ENCODE data around the gene PLD1. TPM values are rescaled to one million over a fixed set of nuclear protein-coding genes. Genes with fewer than 3 reads are reported as not detected.

The PLD1 gene
- total RNA-seq, 2 donors from 2014 or later, result 0.32 to 0.89 TPM

DNA sequence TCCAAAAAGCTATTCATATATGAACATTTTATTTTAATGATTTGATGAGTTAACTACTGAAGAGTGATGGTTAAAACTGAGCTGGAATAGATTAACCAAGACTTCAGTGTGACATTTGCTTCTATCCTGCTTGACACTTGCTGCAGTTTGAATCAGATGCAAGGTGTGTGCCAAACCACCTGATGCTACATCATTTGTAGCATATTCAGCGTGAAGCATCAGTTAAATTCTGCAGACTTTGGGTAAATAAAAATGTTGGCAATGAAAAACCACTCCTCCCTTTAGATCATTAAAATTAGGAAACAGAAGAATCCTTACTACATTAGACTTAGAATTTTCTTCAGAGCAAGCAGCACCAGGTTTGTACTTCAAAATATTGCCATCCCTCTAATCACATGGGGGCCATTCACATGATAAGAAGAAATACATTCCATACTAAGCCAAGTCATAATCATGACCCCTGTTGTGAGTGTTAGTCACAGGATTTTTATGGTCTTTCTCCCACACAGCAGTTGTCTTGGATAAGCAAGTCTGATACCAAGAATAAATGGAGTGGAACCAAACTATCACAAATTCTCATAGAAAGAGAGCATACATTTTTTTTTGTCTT lies 189.4 kb downstream of the PLD1 start:
- DNase-seq (ENCODE audit: low spot score in 2 of 2) (no peak), ATAC-seq (no peak)
- H3K27ac Mint-ChIP-seq, result no peak overlapping the region
- H3K9me3 Mint-ChIP-seq, result peaks cover 5% of the 10 kb centered on the region in 2 donors
- H3K36me3 Mint-ChIP-seq, result peaks cover 6 to 7% of the 10 kb centered on the region in 2 donors

DNA sequence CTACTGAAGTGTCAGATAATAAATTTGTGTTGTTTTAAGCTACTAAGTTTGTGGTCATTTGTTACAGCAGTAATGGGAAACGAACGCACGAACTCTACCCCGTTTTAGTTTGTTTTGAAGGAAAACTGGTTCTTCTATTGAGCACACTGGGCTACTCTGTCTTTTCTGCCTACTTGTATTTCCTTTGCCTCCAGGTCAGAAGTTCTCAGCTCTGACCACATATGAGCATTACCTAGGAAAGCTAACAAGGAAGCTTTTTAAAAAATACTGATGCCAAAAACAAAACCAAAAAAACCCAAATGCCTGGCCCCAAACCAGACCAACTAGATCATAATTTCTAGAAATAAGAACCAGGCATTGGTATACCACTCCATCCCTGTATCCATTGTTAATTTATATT lies 193.5 kb downstream of the PLD1 start:
- no peak for ATAC-seq
- H3K27ac Mint-ChIP-seq, result no peak overlapping the region
- H3K36me3 Mint-ChIP-seq, result no peaks in the 10 kb centered on the region
- DNase-seq (ENCODE audit: low spot score in 2 of 2), result no peak
- no peaks in the 10 kb centered on the region for H3K9me3 Mint-ChIP-seq

- no peak overlapping the region for H3K27ac Mint-ChIP-seq
- no peaks in the 10 kb centered on the region for H3K36me3 Mint-ChIP-seq
- DNase-seq (ENCODE audit: low spot score in 2 of 2) (no peak), ATAC-seq (no peak)
- no peaks in the 10 kb centered on the region for H3K9me3 Mint-ChIP-seq
These were observed 194.6 kb downstream of the PLD1 start for GRCh38 chr3:171615686-171616085.

DNA sequence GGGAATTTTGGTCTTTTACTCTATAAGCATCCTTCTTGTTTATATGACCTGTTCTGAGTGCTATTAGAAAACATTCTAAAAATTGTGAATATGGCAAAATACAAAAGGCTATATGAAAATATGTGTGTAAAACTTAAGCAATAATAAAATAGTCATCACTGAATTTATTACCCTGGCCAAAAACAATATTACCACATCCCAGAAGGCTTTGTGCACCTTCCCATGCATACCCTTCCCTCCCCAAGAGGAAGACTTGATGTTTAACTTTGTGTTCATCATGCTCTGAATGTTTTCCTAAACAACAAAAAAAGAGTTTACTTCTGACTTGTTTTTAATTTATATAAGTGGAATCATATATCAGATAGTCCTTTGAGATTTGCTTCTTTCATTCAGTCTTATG lies 195.0 kb downstream of the PLD1 start:
- no peaks in the 10 kb centered on the region for H3K9me3 Mint-ChIP-seq
- no peaks in the 10 kb centered on the region for H3K36me3 Mint-ChIP-seq
- no peak overlapping the region for H3K27ac Mint-ChIP-seq
- DNase-seq (ENCODE audit: low spot score in 2 of 2) (no peak), ATAC-seq (no peak)

DNA sequence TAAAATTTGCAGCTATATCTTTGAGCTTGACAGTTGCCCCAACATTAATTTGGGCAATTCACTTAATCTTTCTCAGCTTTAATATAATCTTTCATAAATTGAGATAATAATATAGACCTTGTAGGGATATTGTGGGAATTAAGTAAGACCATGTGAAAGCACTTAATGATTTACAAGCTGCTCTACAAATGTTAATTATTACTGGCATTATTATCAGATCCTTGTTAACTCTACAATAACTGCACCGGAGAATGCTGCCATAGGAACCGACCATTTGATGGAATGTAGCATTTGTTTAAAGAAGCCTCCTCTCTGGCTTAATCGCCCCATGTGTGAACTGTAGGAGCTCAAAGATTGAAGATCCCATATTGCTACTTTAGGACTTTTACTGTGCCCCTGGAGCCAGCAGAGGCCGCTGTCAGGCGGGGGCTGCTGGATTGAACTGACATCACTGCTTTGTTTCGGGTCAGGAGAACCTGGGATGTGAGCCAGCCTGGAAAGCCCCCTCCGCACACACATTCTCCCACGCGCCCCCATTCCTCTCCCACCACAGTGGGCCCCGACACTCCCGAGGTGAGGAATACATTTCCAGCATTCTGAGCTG lies 195.9 kb downstream of the PLD1 start:
- Mint-ChIP-seq H3K27ac (no peak overlapping the region), H3K36me3 (no peaks in the 10 kb centered on the region), H3K9me3 (no peaks in the 10 kb centered on the region)
- DNase-seq (ENCODE audit: low spot score in 2 of 2) (no peak), ATAC-seq (no peak)

DNA sequence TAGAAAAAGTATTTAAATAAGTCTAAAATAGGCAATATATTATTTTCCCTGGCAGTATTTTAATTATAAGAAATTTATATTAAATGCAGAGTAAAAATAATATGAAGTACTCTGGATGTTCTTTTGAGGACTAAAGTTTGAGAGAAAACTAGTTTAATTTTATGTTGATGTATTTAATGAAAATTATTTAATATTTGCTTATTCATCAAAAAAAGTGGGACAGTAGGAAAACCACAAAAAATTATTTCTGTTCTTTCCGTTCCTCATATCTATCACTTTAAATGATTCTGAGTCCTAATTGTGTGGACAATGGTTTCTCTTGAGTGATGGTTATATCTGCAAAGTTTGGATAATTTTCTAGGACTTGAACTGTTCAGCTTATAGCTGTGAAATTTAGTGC lies 202.8 kb downstream of the PLD1 start:
- no peaks in the 10 kb centered on the region for H3K36me3 Mint-ChIP-seq
- no peak for ATAC-seq
- no peaks in the 10 kb centered on the region for H3K9me3 Mint-ChIP-seq
- H3K27ac Mint-ChIP-seq, result no peak overlapping the region
- DNase-seq (ENCODE audit: low spot score in 2 of 2), result no peak

DNA sequence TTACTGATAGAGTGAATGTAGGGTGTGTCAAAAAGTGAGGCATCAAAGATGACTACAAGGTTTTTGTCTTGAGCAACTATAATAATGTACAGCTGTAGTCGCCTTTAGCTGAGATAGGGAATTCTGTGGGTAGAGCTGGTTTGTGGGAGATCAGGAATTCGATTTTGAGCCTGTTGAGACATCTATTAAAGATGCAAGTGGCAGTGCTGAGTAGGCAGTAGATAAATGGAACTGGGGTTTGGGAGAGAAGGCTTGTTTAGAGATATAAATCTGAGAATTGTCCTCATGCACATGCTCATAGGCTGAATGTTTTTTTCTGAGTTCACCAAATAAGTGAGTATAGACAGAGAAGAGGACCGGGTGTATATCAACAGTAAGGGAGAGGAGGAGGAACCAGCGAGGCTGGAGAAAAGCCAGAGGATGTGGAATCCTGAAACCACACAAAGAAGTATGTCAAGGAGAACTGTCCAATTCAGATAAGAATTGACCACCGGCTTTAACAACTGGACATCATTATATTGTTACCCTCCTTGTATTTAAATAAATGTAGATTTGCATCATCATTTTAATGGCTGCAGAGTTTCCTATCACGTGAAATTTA lies 204.0 kb downstream of the PLD1 start:
- H3K27ac Mint-ChIP-seq, result no peak overlapping the region
- H3K9me3 Mint-ChIP-seq, result no peaks in the 10 kb centered on the region
- no peaks in the 10 kb centered on the region for H3K36me3 Mint-ChIP-seq
- DNase-seq (ENCODE audit: low spot score in 2 of 2), result no peak
- no peak for ATAC-seq

DNA sequence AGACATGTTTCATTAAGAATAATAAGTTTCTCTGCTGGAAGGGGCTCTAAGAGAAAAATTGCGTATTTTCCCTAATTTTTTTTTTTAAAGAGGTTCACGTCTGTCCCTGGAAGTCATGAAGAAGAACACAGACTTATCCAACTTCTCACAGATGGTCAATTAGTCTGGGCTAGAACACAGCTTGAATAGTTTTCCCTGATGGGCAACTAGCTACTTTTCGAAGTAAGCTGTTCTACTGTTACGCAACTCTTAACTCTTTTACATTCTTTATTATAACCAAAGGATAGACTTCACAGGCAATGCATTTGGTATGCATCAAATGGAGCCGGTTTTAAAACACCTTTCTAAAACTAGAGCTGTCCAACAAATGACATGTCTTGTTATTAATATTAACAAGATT lies 205.9 kb downstream of the PLD1 start:
- ATAC-seq, result no peak
- no peak overlapping the region for H3K27ac Mint-ChIP-seq
- H3K36me3 Mint-ChIP-seq, result no peaks in the 10 kb centered on the region
- H3K9me3 Mint-ChIP-seq, result no peaks in the 10 kb centered on the region
- DNase-seq (ENCODE audit: low spot score in 2 of 2), result no peak

GRCh38 chr3:171602072-171602471 lies 208.2 kb downstream of the PLD1 start:
- H3K27ac Mint-ChIP-seq, result no peak overlapping the region
- ATAC-seq, result no peak

DNA sequence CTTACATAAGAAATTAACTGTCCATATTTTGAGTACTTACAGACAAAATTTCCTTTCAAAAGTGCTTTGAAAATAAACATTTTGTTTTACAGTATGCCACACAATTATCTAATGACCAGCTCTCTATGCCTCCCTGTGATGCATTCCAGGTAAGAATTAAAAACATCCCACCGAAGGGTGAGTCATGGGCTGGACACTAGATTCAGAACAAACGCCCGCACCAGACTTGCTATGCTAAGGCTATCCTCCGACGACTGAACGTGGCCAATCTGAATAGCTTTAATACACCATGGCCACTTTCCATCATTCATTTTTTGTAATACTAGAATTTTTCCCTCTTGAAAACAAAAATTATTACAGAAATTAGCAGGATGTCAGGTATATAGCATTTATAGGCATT lies 210.3 kb downstream of the PLD1 start:
- ATAC-seq, result no peak
- H3K36me3 Mint-ChIP-seq, result no peaks in the 10 kb centered on the region
- no peaks in the 10 kb centered on the region for H3K9me3 Mint-ChIP-seq
- H3K27ac Mint-ChIP-seq, result no peak overlapping the region
- no peak for DNase-seq (ENCODE audit: low spot score in 2 of 2)

More at GRCh38 chr3:171602072-171602471, 208.2 kb downstream of the PLD1 start:
- DNase-seq (ENCODE audit: low spot score in 2 of 2), result no peak
- H3K36me3 Mint-ChIP-seq, result no peaks in the 10 kb centered on the region
- H3K9me3 Mint-ChIP-seq, result no peaks in the 10 kb centered on the region

GRCh38 chr3:171598990-171599389 lies 211.3 kb downstream of the PLD1 start:
- Mint-ChIP-seq H3K9me3 (no peaks in the 10 kb centered on the region), H3K27ac (no peak overlapping the region), H3K36me3 (no peaks in the 10 kb centered on the region)
- ATAC-seq (no peak), DNase-seq (ENCODE audit: low spot score in 2 of 2) (no peak)

DNA sequence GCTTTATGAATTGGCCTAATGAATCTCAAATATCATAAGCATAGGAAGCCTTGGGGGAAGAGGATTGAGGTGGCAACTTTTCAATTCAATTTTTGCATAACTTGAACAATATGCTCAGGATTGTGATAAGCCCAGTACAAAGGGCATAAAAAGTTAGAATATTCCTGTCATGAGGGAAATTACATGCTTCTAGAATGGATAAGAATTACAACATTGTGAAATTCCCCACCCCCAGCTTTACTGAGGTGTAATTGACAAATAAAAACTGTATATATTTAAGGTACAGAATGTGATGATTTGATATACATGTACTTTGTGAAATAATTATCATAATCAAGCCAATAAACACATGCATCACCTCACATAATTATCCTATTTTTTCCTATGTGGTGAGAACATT lies 217.5 kb downstream of the PLD1 start:
- no peak for DNase-seq (ENCODE audit: low spot score in 2 of 2)
- ATAC-seq, result no peak
- H3K27ac Mint-ChIP-seq, result no peak overlapping the region
- no peaks in the 10 kb centered on the region for H3K36me3 Mint-ChIP-seq
- no peaks in the 10 kb centered on the region for H3K9me3 Mint-ChIP-seq

- no peak for DNase-seq (ENCODE audit: low spot score in 2 of 2)
- H3K36me3 Mint-ChIP-seq, result no peaks in the 10 kb centered on the region
- no peaks in the 10 kb centered on the region for H3K9me3 Mint-ChIP-seq
- ATAC-seq, result no peak
- no peak overlapping the region for H3K27ac Mint-ChIP-seq
These were observed 219.2 kb downstream of the PLD1 start for GRCh38 chr3:171591070-171591469.

GRCh38 chr3:171586274-171586673 lies 224.0 kb downstream of the PLD1 start:
- DNase-seq (ENCODE audit: low spot score in 2 of 2), result no peak
- Mint-ChIP-seq H3K9me3 (no peaks in the 10 kb centered on the region), H3K36me3 (no peaks in the 10 kb centered on the region), H3K27ac (no peak overlapping the region)
- no peak for ATAC-seq

DNA sequence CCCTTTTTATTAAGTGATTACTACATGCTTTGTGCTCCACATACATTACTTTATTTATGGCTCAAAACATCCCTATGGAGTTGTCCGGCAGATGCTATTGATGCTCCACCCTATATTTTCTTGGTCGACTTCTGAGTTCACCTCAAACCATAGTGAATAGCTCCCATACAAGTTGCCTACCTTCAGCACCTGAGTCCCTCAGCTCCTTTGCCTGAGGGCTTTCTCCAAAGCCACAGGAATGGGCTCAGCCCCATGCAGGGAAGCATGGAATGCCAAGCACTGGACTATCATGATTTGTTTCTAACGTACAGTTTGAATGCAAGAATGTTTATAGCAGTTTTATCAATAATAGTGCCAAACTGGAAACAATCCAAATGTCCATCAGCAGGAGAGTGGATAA lies 225.2 kb downstream of the PLD1 start:
- Mint-ChIP-seq H3K27ac (no peak overlapping the region), H3K9me3 (no peaks in the 10 kb centered on the region), H3K36me3 (no peaks in the 10 kb centered on the region)
- ATAC-seq (no peak), DNase-seq (ENCODE audit: low spot score in 2 of 2) (no peak)

- H3K27ac Mint-ChIP-seq, result no peak overlapping the region
- no peak for DNase-seq (ENCODE audit: low spot score in 2 of 2)
- ATAC-seq, result no peak
- no peaks in the 10 kb centered on the region for H3K9me3 Mint-ChIP-seq
- no peaks in the 10 kb centered on the region for H3K36me3 Mint-ChIP-seq
These were observed 226.2 kb downstream of the PLD1 start for GRCh38 chr3:171584100-171584499.

- Mint-ChIP-seq H3K9me3 (no peaks in the 10 kb centered on the region), H3K36me3 (no peaks in the 10 kb centered on the region), H3K27ac (no peak overlapping the region)
- no peak for DNase-seq (ENCODE audit: low spot score in 2 of 2)
- ATAC-seq, result no peak
These were observed 235.6 kb downstream of the PLD1 start for GRCh38 chr3:171574556-171575240.
